Choroid plexus epithelial cell (primary cell): ENCODE results near the gene RAD54L.
A peak's percentile ranks its signal among the peaks of the same experiment; 100 is the strongest.

Source experiments
- DNase-seq: peaks from one replicate; pipeline ENCODE4 v3.0.0-alpha.2; 2010; ENCODE audit warnings: low read depth
- H3K4me3 ChIP-seq: 2 replicates; pipeline ENCODE4 v1.5.1; 2011; ENCODE audit warnings: low read depth, mild to moderate bottlenecking, control low read depth, low read length, moderate library complexity
- TF ChIP-seq, protein P1 (sequence below): conservative IDR thresholded peaks from 2 replicates; pipeline ENCODE4 v1.5.1; 2011; ENCODE audit warnings: low read depth, mild to moderate bottlenecking, control low read depth, inconsistent platforms, low read length, moderate library complexity

Gene RAD54L

DNA sequence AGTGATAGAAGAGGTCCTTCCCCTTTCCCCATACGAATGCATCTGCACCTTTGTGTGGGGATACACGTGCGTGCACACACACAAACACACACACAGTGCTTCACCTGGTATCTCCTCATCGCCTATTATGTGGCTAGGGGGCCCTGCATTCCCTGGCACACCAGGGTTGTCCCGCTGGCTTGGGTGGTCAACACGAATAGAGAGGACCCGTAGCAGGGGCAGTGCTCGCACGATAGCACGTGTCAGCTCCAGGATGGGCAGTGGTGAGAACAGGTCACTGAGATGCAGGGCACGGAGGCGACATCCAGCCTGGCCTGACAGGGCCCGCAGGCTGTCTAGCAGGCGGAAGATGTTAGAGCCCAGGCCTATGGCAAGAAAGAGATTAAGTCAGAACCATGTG, 33.5 kb downstream of the RAD54L start:
- no peak for DNase-seq
- TF ChIP-seq, protein P1, sequence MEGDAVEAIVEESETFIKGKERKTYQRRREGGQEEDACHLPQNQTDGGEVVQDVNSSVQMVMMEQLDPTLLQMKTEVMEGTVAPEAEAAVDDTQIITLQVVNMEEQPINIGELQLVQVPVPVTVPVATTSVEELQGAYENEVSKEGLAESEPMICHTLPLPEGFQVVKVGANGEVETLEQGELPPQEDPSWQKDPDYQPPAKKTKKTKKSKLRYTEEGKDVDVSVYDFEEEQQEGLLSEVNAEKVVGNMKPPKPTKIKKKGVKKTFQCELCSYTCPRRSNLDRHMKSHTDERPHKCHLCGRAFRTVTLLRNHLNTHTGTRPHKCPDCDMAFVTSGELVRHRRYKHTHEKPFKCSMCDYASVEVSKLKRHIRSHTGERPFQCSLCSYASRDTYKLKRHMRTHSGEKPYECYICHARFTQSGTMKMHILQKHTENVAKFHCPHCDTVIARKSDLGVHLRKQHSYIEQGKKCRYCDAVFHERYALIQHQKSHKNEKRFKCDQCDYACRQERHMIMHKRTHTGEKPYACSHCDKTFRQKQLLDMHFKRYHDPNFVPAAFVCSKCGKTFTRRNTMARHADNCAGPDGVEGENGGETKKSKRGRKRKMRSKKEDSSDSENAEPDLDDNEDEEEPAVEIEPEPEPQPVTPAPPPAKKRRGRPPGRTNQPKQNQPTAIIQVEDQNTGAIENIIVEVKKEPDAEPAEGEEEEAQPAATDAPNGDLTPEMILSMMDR = no peak

DNA sequence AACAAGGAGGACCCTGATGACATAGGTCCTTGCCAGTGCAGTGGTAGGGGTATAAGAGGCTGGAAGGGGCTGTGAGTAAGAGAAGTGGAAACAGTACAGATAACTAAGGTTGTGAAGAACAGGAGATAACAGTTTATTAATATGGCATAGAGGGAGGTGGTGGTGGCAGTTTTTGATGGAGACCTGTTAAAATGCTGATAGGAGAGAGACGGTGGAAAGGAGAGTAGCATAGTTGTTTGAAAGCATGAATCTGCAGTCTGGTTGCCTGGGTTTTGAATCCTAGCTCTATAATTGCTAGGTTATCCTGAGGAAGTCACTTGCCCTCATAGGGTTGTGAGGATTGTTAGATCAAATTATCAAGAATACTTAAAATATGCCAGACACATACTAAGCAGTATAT, 36.5 kb downstream of the RAD54L start:
- DNase-seq = no peak
- TF ChIP-seq, protein P1 = no peak
- no peak overlapping the region for H3K4me3 ChIP-seq

More for the DNA sequence above, 33.5 kb downstream of the RAD54L start:
- no peak overlapping the region for H3K4me3 ChIP-seq

DNA sequence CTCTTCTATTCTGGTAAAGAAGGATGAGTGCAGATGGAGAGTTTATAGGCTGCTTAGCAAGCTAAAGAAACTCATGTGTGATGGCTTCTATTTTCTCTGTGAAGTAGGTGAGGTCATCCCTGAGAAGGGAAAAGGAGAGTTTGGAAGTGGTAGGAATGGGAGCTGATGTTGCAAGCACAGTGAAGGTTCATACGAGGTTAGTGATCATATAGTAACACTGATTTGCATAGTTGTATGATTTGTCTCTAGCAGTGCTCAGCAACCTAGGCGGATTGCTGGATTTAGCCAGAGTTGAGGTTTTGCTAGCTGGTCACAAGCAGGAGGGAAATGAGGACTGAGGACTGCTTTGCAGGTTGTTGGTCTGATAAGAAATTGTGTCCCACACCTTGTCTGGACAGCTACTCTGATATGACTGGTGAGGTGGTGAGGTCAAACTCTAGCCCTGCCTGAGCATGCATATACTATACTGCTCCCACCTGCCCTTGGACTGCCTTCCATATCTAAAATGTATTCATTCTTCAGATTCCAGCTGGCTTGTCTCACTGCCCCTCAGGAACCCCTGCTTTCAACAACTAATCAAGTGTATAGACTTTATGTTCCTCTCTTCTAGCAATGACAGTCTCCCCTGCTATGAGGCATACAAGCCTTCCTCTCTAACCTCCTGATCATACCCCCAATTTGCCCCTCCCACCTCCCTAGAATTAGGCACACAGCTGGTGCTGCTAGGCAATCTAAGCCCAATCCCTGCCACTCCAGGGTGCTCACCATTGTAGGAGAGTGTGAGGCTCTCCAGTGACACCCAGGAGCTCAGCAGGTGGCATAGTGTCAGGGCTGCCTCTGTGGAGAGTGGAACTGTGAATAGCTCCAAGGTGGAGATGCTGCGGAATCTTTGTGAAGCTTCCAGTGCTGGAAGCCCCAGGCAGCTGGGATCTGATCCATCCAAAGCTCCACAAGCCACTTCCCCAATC, 37.3 kb downstream of the RAD54L start:
- TF ChIP-seq, protein P1 = no peak
- DNase-seq = peak; percentile 28
- no peak overlapping the region for H3K4me3 ChIP-seq

DNA sequence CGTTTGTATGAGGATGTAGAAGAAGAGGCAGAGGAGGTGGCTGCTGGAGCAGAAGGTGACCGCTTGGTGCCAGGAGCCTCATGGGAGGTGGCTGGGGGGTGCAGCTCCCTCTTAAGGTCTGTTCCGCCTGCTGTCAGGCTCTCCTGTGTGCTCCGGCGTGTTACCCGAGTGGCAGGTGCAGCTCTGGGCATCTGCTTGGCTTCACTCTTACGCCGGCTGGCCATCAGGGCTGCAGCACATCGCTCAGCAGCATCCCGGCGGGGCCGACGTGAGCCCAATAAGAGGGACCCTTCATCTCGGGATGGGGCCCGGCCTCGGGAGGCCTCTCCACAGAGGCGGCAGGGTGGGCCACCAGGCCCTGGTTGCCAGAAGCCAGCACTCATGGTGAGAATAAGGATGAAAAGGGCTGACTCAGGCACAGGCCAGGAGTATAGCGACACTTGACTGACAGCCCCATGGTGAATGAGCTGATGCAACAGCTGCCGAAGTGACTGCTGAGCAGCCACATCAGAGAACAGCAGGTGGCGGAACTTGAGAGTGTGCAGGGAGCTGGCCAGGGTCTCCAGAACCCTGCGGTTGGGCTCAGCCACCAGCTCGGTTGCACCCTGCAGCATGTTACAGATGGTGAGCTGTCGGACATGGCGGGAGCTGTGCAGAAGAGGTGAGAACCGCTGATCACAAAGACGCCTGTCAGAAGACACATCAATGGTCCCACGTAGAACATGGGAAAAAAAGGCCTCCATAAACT, 38.3 kb downstream of the RAD54L start:
- TF ChIP-seq, protein P1 = no peak

DNA sequence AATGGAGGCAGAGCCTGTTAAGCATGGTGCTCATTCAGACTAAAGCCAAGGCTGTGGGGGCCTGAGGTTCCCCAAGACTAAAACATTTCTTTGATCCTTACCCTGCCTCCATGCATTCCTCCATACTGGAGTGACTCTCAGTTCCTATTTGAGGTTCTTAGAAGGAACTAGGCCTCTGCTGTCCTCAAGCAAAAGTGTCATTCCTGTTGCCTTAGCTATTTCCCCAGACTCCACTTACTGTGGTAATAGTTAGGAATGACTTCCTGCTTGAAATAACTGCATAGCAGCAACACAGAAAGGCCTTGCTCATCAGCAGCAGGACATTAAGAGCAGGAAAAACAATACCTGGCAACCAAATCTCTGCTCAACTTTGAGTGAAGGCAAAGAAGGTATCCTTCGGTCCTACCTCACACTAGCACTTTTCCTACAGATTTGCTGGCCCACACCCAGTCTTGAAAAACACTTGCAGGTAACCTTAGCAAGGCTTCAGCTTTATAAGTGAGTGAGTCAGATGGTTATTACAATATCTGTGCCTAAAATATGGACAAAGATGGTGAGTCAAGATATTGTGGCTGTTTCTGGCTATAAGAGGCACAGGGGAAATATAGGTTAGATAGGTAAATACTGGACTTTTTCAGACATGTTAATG, 41.0 kb downstream of the RAD54L start:
- TF ChIP-seq, protein P1 = no peak
- no peak overlapping the region for H3K4me3 ChIP-seq
- DNase-seq = peak; percentile 69

More for the DNA sequence above, 38.3 kb downstream of the RAD54L start:
- DNase-seq = no peak
- no peak overlapping the region for H3K4me3 ChIP-seq

DNA sequence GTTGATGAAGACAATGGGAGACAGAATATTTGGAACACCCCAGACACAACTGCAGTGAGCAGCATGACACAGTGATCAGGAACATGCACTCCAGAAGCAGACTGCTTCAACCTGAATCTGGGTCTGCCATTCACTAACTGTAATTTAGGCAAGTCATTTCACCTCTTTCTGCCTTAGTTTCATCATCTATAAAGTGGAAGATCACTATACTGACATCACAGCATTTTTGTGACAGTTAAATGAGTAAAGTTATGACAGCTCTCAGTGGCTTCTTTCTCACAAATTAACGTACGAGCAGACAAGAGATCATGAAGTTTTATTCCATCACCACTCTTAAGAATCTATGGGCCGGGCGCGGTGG, 41.6 kb downstream of the RAD54L start:
- no peak overlapping the region for H3K4me3 ChIP-seq
- no peak for DNase-seq
- TF ChIP-seq, protein P1 = no peak
